OCI-LY7 (cell line): ENCODE measurements around the gene PURB. TPM values are rescaled to one million over a fixed set of nuclear protein-coding genes. Genes with fewer than 3 reads are reported as not detected.

ENCODE experiments used
- BruUV-seq: library from RNA; stranded (reverse); fragments of 400-500 nt; replicated peaks from 2 replicates; lab custom pipeline; 2021; lab: Mats Ljungman, UMichigan
- CTCF ChIA-PET: fragments of 300-600 bp; sonication (Branson Sonifier 250); formaldehyde crosslinking; loops from one replicate; lab custom pipeline; 2022; ENCODE audit warnings: antibody characterized with exemption; ENCODE audit not compliant: unreplicated experiment; lab: Charles Lee
- POLR2A ChIA-PET: fragments of 300-600 bp; sonication (Branson Sonifier 250); formaldehyde crosslinking; loops from one replicate; lab custom pipeline; 2022; ENCODE audit warnings: antibody characterized with exemption; lab: Charles Lee
- DNase-seq: peaks from one replicate; pipeline ENCODE4 v3.0.0-alpha.2; 2015; ENCODE audit warnings: low spot score
- H2AFZ ChIP-seq: fragments of 200-600 bp; sonication (generic), shearing (Covaris generic); 2 replicates; pipeline ENCODE4 v1.6.1; 2014; ENCODE audit warnings: mild to moderate bottlenecking, antibody characterized with exemption, low read length, moderate library complexity
- H3K27ac ChIP-seq: fragments of 200-600 bp; sonication (generic); 2 replicates; pipeline ENCODE4 v1.5.1; 2014; ENCODE audit warnings: mixed run types, low read depth, mild to moderate bottlenecking, moderate library complexity, low read length, inconsistent platforms; ENCODE audit not compliant: poor library complexity, severe bottlenecking
- H3K36me3 ChIP-seq: fragments of 200-600 bp; sonication (generic); 2 replicates; pipeline ENCODE4 v1.6.1; 2014; ENCODE audit warnings: mild to moderate bottlenecking, antibody characterized with exemption, low read length, moderate library complexity, mixed read lengths; ENCODE audit not compliant: insufficient read depth
- H3K4me1 ChIP-seq: fragments of 200-600 bp; sonication (generic); 2 replicates; pipeline ENCODE4 v1.5.1; 2014; ENCODE audit warnings: mild to moderate bottlenecking, low read length; ENCODE audit not compliant: insufficient read depth, poor library complexity, severe bottlenecking
- H3K4me2 ChIP-seq: fragments of 200-600 bp; sonication (generic); 2 replicates; pipeline ENCODE4 v1.6.1; 2014; ENCODE audit warnings: mild to moderate bottlenecking, low read length
- H3K4me3 ChIP-seq: fragments of 200-600 bp; sonication (generic); 2 replicates; pipeline ENCODE4 v1.5.1; 2014; ENCODE audit warnings: mild to moderate bottlenecking, low read depth, low read length; ENCODE audit not compliant: poor library complexity, severe bottlenecking
- H3K79me2 ChIP-seq: fragments of 200-600 bp; sonication (generic); 2 replicates; pipeline ENCODE4 v1.6.1; 2016; ENCODE audit warnings: low read depth, mild to moderate bottlenecking, low read length, moderate library complexity, mixed read lengths; ENCODE audit not compliant: insufficient read depth
- H3K9me2 ChIP-seq: fragments of 200-600 bp; sonication (generic); 2 replicates; pipeline ENCODE4 v1.6.1; 2016; ENCODE audit warnings: mild to moderate bottlenecking, low read length, mixed read lengths; ENCODE audit not compliant: insufficient read depth
- H3K9me3 ChIP-seq: fragments of 200-600 bp; sonication (generic); 2 replicates; pipeline ENCODE4 v1.6.1; 2014; ENCODE audit warnings: mild to moderate bottlenecking, mixed run types, low read length, mixed read lengths
- H4K20me1 ChIP-seq: fragments of 200-600 bp; sonication (generic); 2 replicates; pipeline ENCODE4 v1.6.1; 2014; ENCODE audit warnings: mild to moderate bottlenecking, antibody characterized with exemption, low read length, moderate library complexity, mixed read lengths; ENCODE audit not compliant: insufficient read depth
- CTCF ChIP-seq: fragments of 200-600 bp; sonication (generic); conservative IDR thresholded peaks from 2 replicates; pipeline ENCODE4 v1.5.1; 2014; ENCODE audit warnings: mild to moderate bottlenecking, antibody characterized with exemption, low read length, moderate library complexity, mixed read lengths
- EZH2phosphoT487 ChIP-seq: fragments of 200-600 bp; sonication (generic); IDR thresholded peaks from 2 replicates; pipeline ENCODE4 v1.6.1; 2018; ENCODE audit warnings: low read depth, borderline replicate concordance, mild to moderate bottlenecking, mixed run types, antibody characterized with exemption, low read length, moderate library complexity, mixed read lengths
- intact Hi-C: fragments of 100-400 bp; cut with micrococcal nuclease; formaldehyde crosslinking; loops from one replicate; pipeline ENCODE4 v1.10.0; 2022; ENCODE audit not compliant: unreplicated experiment
- total RNA-seq, 2 experiments: library from RNA; depleted of rRNA in 1 of 2; stranded (reverse); fragments of >200 nt in 1 of 2; shearing (Covaris generic) in 1 of 2; gene quantifications; 2 replicates each; pipeline ENCODE4 v1.2.3, GENCODE V29; 2014 to 2022

The PURB gene
- total RNA-seq, 2 experiments from 2014 or later: 15.2 to 22.7 TPM

- TF ChIP-seq CTCF (no peak), EZH2phosphoT487 (no peak)
- no TSS peak for BruUV-seq
- H3K79me2 ChIP-seq: no peaks in the 10 kb centered on the region
- H3K27ac ChIP-seq: no peak overlapping the region
- ChIA-PET CTCF (no interaction called here), POLR2A (interaction anchor here (0.6 kb wide), 2 partner anchors 9 to 97 kb away, joined by 4 to 8 read pairs; no protein-coding TSS in a partner anchor)
- intact Hi-C loops: no loop called here
- no peaks in the 10 kb centered on the region for H3K36me3 ChIP-seq
- H4K20me1 ChIP-seq: no peaks in the 10 kb centered on the region
- no peak overlapping the region for H2AFZ ChIP-seq
- no peaks in the 10 kb centered on the region for H3K9me2 ChIP-seq
- DNase-seq: no peak
- no peak overlapping the region for H3K4me3 ChIP-seq
- H3K9me3 ChIP-seq: no peaks in the 10 kb centered on the region
- no peaks in the 10 kb centered on the region for H3K4me1 ChIP-seq
- H3K4me2 ChIP-seq: no peak overlapping the region
These were observed 45.6 kb upstream of the PURB start for GRCh38 chr7:44930921-44931320.

- intact Hi-C loops: loop anchor here (1.0 to 5.0 kb wide), 4 partner anchors 65 to 334 kb away; partner anchors contain the start of gene H2AZ2
- no peak overlapping the region for H3K27ac ChIP-seq
- H4K20me1 ChIP-seq: no peaks in the 10 kb centered on the region
- H3K79me2 ChIP-seq: no peaks in the 10 kb centered on the region
- no peaks in the 10 kb centered on the region for H3K9me2 ChIP-seq
- CTCF ChIA-PET: interaction anchor here (1.1 kb wide), 1 partner anchor 214 kb away, joined by 3 read pairs; no protein-coding TSS in a partner anchor
- DNase-seq: no peak
- POLR2A ChIA-PET: no interaction called here
- H3K4me3 ChIP-seq: no peak overlapping the region
- H3K9me3 ChIP-seq: no peaks in the 10 kb centered on the region
- no peak overlapping the region for H3K4me2 ChIP-seq
- H3K36me3 ChIP-seq: no peaks in the 10 kb centered on the region
- no peaks in the 10 kb centered on the region for H3K4me1 ChIP-seq
- H2AFZ ChIP-seq: peak overlapping the region; percentile 65; the same call in 1 of the 2 replicates
- no TSS peak for BruUV-seq
- TF ChIP-seq CTCF (peak; percentile 67; the same call in 1 of the 2 replicates), EZH2phosphoT487 (no peak)
These were observed 37.0 kb upstream of the PURB start for GRCh38 chr7:44922351-44922694.

- intact Hi-C loops: loop anchor here (1.0 to 5.0 kb wide), 4 partner anchors 64 to 333 kb away; partner anchors contain the start of gene H2AZ2
- CTCF ChIA-PET: interaction anchor here (1.1 kb wide), 1 partner anchor 214 kb away, joined by 3 read pairs; no protein-coding TSS in a partner anchor
These were observed 36.4 kb upstream of the PURB start for GRCh38 chr7:44921607-44922350.

More at GRCh38 chr7:44921607-44922350, 36.4 kb upstream of the PURB start:
- Histone ChIP-seq H2AFZ (peak overlapping the region; percentile 65), H3K27ac (no peak overlapping the region), H4K20me1 (no peaks in the 10 kb centered on the region), H3K4me2 (no peak overlapping the region), H3K4me3 (no peak overlapping the region), H3K4me1 (no peaks in the 10 kb centered on the region), H3K36me3 (no peaks in the 10 kb centered on the region), H3K79me2 (no peaks in the 10 kb centered on the region), H3K9me3 (no peaks in the 10 kb centered on the region), H3K9me2 (no peaks in the 10 kb centered on the region)
- TF ChIP-seq EZH2phosphoT487 (no peak), CTCF (peak; percentile 95)
- POLR2A ChIA-PET: interaction anchor here (1.7 kb wide), 1 partner anchor 70 kb away, joined by 4 read pairs; no protein-coding TSS in a partner anchor
- BruUV-seq: no TSS peak
- DNase-seq: peak; percentile 86
